GM12878 (cell line): ENCODE measurements around the gene BTNL8. TPM values are rescaled to one million over a fixed set of nuclear protein-coding genes. Genes with fewer than 3 reads are reported as not detected.

ENCODE experiments used
- BACH1 ChIP-seq: fragments of 450-650 bp; IDR thresholded peaks from 2 replicates; pipeline ENCODE4 v1.6.1; 2017; ENCODE audit warnings: mild to moderate bottlenecking, borderline replicate concordance
- DPF2 ChIP-seq: fragments of 450-650 bp; IDR thresholded peaks from 2 replicates; pipeline ENCODE4 v1.6.1; 2017; ENCODE audit warnings: mild to moderate bottlenecking
- EED ChIP-seq: sonication (generic); IDR thresholded peaks from 2 replicates; pipeline ENCODE4 v1.6.1; 2016; ENCODE audit warnings: antibody characterized with exemption, low read depth
- HDGF ChIP-seq: fragments of 450-650 bp; IDR thresholded peaks from 2 replicates; pipeline ENCODE4 v1.6.1; 2016; ENCODE audit warnings: antibody characterized with exemption
- IRF5 ChIP-seq: fragments of 450-650 bp; IDR thresholded peaks from 2 replicates; pipeline ENCODE4 v1.6.1; 2017; ENCODE audit warnings: borderline replicate concordance
- KDM1A ChIP-seq: fragments of 200-600 bp; sonication (generic); IDR thresholded peaks from 2 replicates; pipeline ENCODE4 v1.6.1; 2016; ENCODE audit warnings: borderline replicate concordance
- LARP7 ChIP-seq: fragments of 450-650 bp; IDR thresholded peaks from 2 replicates; pipeline ENCODE4 v1.6.1; 2017; ENCODE audit warnings: mild to moderate bottlenecking
- MTA2 ChIP-seq: fragments of 450-650 bp; IDR thresholded peaks from 2 replicates; pipeline ENCODE4 v1.6.1; 2016; ENCODE audit warnings: low read depth, mild to moderate bottlenecking, moderate library complexity
- NFIC ChIP-seq: IDR thresholded peaks from 2 replicates; pipeline ENCODE4 v1.6.1; 2012; ENCODE audit warnings: low read depth, mild to moderate bottlenecking, inconsistent platforms, low read length, moderate library complexity
- NFYA ChIP-seq: IDR thresholded peaks from 2 replicates; pipeline ENCODE4 v1.6.1; 2011; ENCODE audit warnings: low read depth, mild to moderate bottlenecking, low read length, improper control_type of control experiment, borderline replicate concordance
- PAX8 ChIP-seq: fragments of 450-650 bp; IDR thresholded peaks from 2 replicates; pipeline ENCODE4 v1.6.1; 2017; ENCODE audit warnings: mild to moderate bottlenecking, moderate library complexity
- RUNX3 ChIP-seq: IDR thresholded peaks from 2 replicates; pipeline ENCODE4 v1.6.1; 2012; ENCODE audit warnings: low read length, inconsistent platforms
- SREBF2 ChIP-seq: IDR thresholded peaks from 2 replicates; pipeline ENCODE4 v1.6.1; 2012; ENCODE audit warnings: mild to moderate bottlenecking, low read length
- SRF ChIP-seq, 2 experiments: IDR thresholded peaks; 2 replicates each; pipeline ENCODE4 v1.6.1; 2011; ENCODE audit warnings: low read depth in 2 of 2, low read length in 2 of 2, mild to moderate bottlenecking in 1 of 2, moderate library complexity in 1 of 2
- TARDBP ChIP-seq: IDR thresholded peaks from 2 replicates; pipeline ENCODE4 v1.6.1; 2016; ENCODE audit warnings: borderline replicate concordance
- ZNF207 ChIP-seq: fragments of 450-650 bp; IDR thresholded peaks from 2 replicates; pipeline ENCODE4 v1.6.1; 2014; ENCODE audit warnings: antibody characterized with exemption, mild to moderate bottlenecking, borderline replicate concordance
- ZSCAN29 ChIP-seq: fragments of 450-650 bp; IDR thresholded peaks from 2 replicates; pipeline ENCODE4 v1.6.1; 2017; ENCODE audit warnings: mild to moderate bottlenecking, moderate library complexity
- polyA plus RNA-seq, 11 experiments: library from polyadenylated mRNA; depleted of rRNA in 4 of 11; unstranded in 6 of 11; stranded (reverse) in 5 of 11; fragments of >200 nt; fragmentation: Nextera tagmentation in 4 of 11; fragmentation: Illumina TruSeq in 1 of 11; extraction: Ambion mirVana in 4 of 11; extraction: Trizol in 1 of 11; gene quantifications; 1 replicate in 1 of 11; 2 replicates in 10 of 11; pipeline versions ENCODE4 v1.2.1 to v1.2.3, GENCODE V29; 2011 to 2016; ENCODE audit warnings: inconsistent platforms in 2 of 11, missing spikeins in 2 of 11, low read depth in 1 of 11
- total RNA-seq, 4 experiments: library from RNA; depleted of rRNA in 3 of 4; stranded (reverse); fragments of >200 nt in 3 of 4; fragmentation: Illumina TruSeq in 1 of 4; extraction: Trizol in 1 of 4; gene quantifications; 2 replicates each; pipeline versions ENCODE4 v1.2.1 to v1.2.3, GENCODE V29; 2013 to 2021
- TF ChIP-seq, protein P1 (sequence below): IDR thresholded peaks from 2 replicates; pipeline ENCODE4 v1.6.1; 2012; ENCODE audit warnings: low read depth, low read length, improper control_type of control experiment
- TF ChIP-seq, protein P2 (sequence below): fragments of 450-650 bp; formaldehyde crosslinking; IDR thresholded peaks from 2 replicates; pipeline ENCODE4 v1.4.0; 2022; ENCODE audit warnings: mild to moderate bottlenecking, moderate library complexity

BTNL8 gene
- total and polyA plus RNA-seq, 10 of the 15 experiments (the other 5 are each of a cell fraction or from before 2014, with no cell fraction given): 0.13 to 3.4 (median 0.26) TPM; not detected in 2

DNA sequence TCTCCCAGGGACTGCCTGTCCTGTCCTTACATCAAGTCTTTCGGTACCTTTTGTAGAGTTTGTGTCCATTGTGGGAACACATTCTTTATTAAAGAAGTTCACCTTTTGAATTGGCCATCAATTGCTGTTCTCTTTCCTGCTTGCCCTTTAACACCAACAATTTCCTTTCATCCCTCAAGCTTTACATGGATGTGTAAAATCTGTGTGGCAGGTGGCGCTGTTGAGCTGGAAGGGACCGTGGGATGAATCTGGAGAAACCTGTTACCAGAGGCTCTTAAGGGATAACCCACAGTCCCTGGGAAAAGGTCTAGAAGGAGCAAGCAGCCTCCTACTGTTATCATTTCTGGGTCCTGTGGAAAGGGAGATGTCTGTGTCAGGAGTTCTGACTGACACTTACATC is 30.0 kb upstream of the BTNL8 start (continued):
- TF ChIP-seq ZSCAN29 (no peak), MTA2 (no peak), NFYA (no peak), KDM1A (no peak), NFIC (no peak), IRF5 (no peak), PAX8 (no peak), BACH1 (no peak), RUNX3 (peak; percentile 30; the same call in 1 of the 2 replicates), HDGF (no peak), SREBF2 (no peak), DPF2 (no peak), EED (peak; percentile 53), TARDBP (no peak), ZNF207 (no peak), SRF (IDR thresholded peaks at IDR 0.05; ENCODE audit: low read depth in 2 of 2, low read length in 2 of 2) (no peak), LARP7 (no peak)
- TF ChIP-seq, protein P1, sequence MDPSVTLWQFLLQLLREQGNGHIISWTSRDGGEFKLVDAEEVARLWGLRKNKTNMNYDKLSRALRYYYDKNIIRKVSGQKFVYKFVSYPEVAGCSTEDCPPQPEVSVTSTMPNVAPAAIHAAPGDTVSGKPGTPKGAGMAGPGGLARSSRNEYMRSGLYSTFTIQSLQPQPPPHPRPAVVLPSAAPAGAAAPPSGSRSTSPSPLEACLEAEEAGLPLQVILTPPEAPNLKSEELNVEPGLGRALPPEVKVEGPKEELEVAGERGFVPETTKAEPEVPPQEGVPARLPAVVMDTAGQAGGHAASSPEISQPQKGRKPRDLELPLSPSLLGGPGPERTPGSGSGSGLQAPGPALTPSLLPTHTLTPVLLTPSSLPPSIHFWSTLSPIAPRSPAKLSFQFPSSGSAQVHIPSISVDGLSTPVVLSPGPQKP: no peak
- TF ChIP-seq, protein P2, sequence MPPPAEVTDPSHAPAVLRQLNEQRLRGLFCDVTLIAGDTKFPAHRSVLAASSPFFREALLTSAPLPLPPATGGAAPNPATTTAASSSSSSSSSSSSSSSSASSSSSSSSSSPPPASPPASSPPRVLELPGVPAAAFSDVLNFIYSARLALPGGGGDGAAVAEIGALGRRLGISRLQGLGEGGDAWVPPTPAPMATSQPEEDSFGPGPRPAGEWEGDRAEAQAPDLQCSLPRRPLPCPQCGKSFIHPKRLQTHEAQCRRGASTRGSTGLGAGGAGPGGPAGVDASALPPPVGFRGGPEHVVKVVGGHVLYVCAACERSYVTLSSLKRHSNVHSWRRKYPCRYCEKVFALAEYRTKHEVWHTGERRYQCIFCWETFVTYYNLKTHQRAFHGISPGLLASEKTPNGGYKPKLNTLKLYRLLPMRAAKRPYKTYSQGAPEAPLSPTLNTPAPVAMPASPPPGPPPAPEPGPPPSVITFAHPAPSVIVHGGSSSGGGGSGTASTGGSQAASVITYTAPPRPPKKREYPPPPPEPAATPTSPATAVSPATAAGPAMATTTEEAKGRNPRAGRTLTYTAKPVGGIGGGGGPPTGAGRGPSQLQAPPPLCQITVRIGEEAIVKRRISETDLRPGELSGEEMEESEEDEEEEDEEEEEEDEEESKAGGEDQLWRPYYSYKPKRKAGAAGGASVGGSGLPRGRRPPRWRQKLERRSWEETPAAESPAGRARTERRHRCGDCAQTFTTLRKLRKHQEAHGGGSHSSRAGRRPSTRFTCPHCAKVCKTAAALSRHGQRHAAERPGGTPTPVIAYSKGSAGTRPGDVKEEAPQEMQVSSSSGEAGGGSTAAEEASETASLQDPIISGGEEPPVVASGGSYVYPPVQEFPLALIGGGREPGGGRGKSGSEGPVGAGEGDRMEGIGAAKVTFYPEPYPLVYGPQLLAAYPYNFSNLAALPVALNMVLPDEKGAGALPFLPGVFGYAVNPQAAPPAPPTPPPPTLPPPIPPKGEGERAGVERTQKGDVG (CRISPR knock-in tag): no peak
